GM21528 (cell line): ENCODE results near the gene EXD2.
"Not testable (repeated sequence)": the region's sequence is repeated elsewhere in the genome, so short reads cannot be mapped to it uniquely, and the experiment has no call there.

Source experiments
- ATAC-seq: cut with Tn5 transposase; IDR thresholded peaks from one replicate; pipeline ENCODE4 v1.9.1; 2021; ENCODE audit warnings: mild to moderate bottlenecking, moderate library complexity; ENCODE audit not compliant: unreplicated experiment, low FRiP score

Gene EXD2

GRCh38 chr14:69274321-69274720, 83.0 kb downstream of the EXD2 start:
- no peak for ATAC-seq

GRCh38 chr14:69275331-69275730, 84.0 kb downstream of the EXD2 start:
- ATAC-seq, result no peak

GRCh38 chr14:69277356-69277755, 86.1 kb downstream of the EXD2 start:
- not testable (repeated sequence) for ATAC-seq

- ATAC-seq, result no peak
Observed at GRCh38 chr14:69280746-69281291, 89.5 kb downstream of the EXD2 start.

GRCh38 chr14:69281450-69282169, 90.3 kb downstream of the EXD2 start:
- no peak for ATAC-seq

- no peak for ATAC-seq
Observed at GRCh38 chr14:69282448-69282847, 91.2 kb downstream of the EXD2 start.

DNA sequence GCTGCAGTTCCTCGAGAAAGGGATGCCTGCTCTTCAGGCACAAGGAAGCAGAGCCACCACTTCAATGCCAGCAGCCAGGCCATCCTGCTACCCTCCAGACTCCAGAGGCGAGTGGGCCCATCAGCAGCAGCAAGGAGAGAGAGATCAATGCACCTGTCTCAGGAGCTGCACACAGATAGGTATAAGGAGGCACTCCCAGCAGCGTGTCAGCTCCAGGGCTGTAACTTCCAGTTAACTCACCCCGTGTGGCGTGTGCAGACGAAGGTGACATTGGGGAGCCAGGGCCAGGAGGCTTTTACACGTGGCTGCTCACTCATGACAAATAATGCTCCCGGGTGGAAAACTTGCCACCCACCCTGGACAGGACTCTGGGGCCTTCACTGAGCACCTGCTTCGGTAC, 92.9 kb downstream of the EXD2 start:
- no peak for ATAC-seq

DNA sequence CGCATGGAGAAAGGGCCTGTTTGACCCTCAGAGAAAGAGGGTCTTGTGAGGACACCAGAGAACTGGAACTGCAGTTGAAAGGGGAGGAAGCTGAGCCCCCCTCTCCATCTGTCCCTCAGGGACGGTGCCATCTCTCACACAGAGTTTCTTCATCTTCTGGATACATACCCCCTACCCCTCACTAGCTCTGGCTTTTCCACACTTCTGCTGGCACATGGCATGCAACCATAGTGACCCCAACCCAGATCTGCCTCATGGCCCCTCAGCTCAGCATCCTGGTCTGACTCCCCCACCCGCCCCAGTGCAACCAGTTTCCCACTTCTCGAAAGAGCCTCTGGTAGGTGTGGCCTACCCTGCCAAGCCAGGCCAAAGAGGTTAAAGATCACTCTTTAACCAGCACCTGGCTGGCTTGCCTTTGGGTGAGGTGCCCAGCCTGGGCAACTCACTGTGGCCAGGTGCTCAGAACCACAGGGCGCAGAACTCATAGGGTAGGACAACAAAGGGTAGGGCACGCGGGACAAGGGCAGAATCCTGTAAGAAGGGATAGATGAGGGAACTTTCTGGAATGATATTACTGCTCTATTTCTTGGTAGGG, 94.5 kb downstream of the EXD2 start:
- no peak for ATAC-seq

DNA sequence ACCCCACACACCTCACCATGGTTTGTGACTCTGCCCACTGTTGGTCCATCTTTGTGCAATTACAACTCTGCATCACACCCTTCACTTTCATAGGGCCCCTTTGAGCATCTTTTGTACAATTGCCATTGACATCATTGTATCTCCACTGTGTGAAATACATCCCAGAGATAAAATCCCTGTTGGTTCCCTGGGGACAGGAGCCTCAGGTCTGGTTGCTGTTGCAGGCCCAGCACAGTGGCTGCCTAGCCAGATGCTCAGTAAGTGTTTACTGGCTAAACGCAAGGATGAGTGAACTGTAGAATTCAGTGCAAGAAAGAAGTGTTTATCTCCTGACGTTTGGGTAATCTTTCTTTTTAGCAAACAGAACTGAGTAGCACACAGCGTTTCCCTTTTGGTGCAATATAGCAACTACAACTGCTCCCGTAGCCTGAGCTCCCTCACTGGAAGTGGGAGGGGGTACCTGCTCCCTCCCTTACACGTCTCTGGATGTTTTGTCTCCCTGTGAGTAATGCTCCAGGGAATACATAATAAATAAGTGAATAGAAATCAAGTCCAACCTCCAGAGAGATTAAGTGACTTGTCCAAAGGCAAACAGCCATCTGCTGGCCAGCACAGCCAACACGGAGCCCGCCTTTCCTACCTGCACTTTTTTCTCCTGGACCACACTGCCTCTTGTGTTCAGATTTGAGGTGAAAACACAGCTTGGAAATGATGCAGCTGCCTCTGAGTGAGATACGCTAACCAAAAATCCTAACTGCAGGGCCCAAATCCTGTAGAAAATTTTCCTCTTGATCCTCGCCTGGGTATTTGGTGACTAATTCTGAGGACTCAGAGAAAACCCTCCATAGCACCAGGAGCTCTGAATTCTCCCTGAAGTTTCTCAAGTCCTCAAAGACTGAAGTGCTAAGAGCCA, 96.1 kb downstream of the EXD2 start:
- no peak for ATAC-seq

DNA sequence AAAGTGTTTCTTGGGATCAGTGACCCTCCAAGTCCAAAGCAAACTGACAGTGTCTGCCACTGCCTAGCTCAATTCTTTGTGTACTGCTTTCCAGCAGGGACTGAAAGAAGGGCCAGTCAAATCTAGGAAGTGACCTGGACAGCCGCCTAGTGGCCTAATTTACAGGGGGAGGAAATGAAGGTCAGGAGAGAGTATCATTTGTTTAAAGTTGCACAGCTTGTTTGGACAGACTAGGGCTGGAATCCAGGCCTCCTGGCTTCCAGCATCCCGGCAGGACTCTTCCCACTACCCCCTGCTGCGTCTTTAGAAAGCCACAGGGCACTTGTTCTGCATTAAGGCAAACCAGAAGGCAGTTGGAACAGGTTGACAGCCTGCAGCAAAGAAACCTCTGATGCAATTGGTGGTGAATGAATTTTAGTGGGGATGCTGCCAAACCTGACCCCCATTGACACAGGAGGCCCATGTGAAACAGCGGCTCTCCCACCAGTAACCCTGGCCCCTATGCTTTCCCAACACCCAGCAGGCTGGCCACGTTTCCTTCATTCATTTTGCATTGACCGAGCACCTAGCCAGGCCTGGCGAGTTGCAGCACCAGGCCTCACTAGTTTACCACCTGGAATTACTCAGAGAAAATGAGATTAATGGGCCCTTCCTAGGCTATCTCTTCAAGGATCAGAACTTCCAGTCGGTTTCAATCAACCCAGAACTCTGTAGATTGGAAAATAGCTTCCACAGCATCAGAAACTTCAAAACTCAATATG, 96.9 kb downstream of the EXD2 start:
- ATAC-seq, result no peak

DNA sequence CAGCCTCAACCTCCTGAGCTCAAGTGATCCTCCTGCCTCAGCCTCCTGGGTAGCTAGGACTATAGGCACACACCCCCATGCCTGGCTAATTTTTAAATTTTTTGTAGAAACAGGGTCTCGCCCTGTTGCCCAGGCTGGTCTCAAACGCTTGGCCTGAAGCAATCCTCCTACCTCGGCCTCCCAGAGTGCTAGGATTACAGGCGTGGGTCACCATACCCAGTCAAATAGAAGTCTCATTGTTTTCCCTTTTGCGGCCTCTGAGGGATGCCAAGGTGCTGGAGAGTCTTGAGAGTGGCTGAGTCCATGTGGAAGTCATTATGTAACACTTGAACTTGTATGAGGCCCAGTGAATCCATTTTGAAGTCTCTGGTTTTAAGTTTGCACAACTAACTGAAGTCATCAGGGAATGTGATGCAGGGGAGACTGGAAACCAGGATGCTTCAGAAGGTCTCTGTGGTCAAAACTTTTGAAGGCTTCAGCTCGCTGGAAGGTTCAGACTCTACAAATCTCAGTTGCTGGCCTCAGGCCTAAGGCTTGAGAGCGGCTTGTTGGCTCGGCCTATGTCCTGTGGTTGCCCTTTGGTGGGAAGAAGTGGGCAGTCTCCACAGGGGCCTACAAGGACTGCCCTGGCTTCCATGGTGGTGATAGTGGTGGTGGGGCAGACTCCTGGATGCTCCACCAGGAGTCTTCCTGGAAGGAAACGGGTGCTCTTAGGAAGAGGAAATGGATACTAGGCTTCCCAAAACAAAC, 97.8 kb downstream of the EXD2 start:
- no peak for ATAC-seq

GRCh38 chr14:69289811-69290520, 98.7 kb downstream of the EXD2 start:
- no peak for ATAC-seq

GRCh38 chr14:69290881-69291280, 99.6 kb downstream of the EXD2 start:
- ATAC-seq, result not testable (repeated sequence)

DNA sequence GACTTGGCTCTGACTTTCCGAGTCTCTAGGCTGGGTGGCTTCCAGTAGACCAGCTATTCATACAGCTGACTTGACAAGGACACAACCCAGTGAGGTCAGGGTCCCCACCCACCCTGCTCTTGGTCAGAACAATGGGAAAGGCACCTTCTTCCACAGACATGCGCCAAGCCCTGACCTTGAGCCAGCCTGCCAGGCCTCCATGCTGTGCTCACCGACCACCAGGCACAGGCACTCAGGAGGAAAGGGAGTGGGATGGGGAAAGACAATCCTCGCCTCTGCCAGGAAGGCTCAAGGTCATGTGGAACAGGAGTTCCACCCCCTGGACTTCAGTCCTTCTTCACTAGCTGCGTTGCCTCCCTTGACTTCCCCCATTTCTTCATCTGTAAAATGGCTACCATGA, 100.1 kb downstream of the EXD2 start:
- no peak for ATAC-seq

- no peak for ATAC-seq
Observed at GRCh38 chr14:69291891-69292561, 100.7 kb downstream of the EXD2 start.
